ENCODE measurements around the gene POLD4. TPM values are rescaled to one million over a fixed set of nuclear protein-coding genes. Genes with fewer than 3 reads are reported as not detected.
A peak's percentile ranks its signal among the peaks of the same experiment; 100 is the strongest.

POLD4 gene
- total and polyA plus RNA-seq, 2 of the 13 experiments (the other 11 are each of a cell fraction or from before 2014, with no cell fraction given), result 10.5 to 27.4 TPM

- Histone ChIP-seq H3K79me2 (ENCODE audit: insufficient read depth, low read length) (no peaks in the 10 kb centered on the region), H3K36me3 (replicated peaks in 1 of 2; ENCODE audit: control insufficient read depth in 1 of 2, insufficient read depth in 2 of 2, low read length in 2 of 2) (no peaks in the 10 kb centered on the region), H3K9me3 (ENCODE audit: low read length) (no peaks in the 10 kb centered on the region), H3K4me1 (ENCODE audit: insufficient read depth, low read length) (peaks cover 39% of the 10 kb centered on the region), H3K4me3 (replicated peaks in 1 of 3; ENCODE audit: insufficient read depth in 1 of 3, low read depth in 2 of 3, low read length in 3 of 3) (no peak overlapping the region), H3K27ac (ENCODE audit: extremely low read length, insufficient read depth, low read length) (no peak overlapping the region), H2AFZ (ENCODE audit: low read length) (no peak overlapping the region), H3K27me3 (ENCODE audit: control insufficient read depth in 1 of 2, insufficient read depth in 2 of 2, low read length in 2 of 2) (peaks cover 3 to 25% of the 10 kb centered on the region in 2 experiments; a peak in 3 of 5 replicates), H4K20me1 (ENCODE audit: insufficient read depth, low read length) (no peaks in the 10 kb centered on the region), H3K9ac (ENCODE audit: insufficient read depth, low read depth, low read length) (no peak overlapping the region), H3K4me2 (ENCODE audit: low read depth, low read length) (no peak overlapping the region)
- no peak for DNase-seq (ENCODE audit: low spot score)
- WGBS (ENCODE audit: low lambda C conversion rate), result 68% methylated on average over 3 of the region's 6 CpGs
- intact Hi-C loops (cut with micrococcal nuclease; ENCODE audit: unreplicated experiment), result no loop called here
- ChIA-PET POLR2A (interaction anchor here (18.5 kb wide), 1 partner anchor 24 kb away, joined by 365 read pairs; the partner anchor contains the start of gene POLD4), CTCF (ENCODE audit: low intra/inter-chr PET ratio, low total read pairs) (no interaction called here)
- FAIRE-seq, result no peak
- no TSS peak for BruUV-seq (replicated peaks)
- in situ Hi-C loops (cut with HindIII; ENCODE audit: extremely low pct_ligation_motif_present, low pct_unique_long_range_greater_than_20kb), result no loop called here
- no peak for ATAC-seq
- 0 out of 2 replicates have a peak, but pooled peaks have one; percentile 6 for TF ChIP-seq FOSL2 (CRISPR knock-in tag; IDR thresholded peaks at IDR 0.05)
- TF ChIP-seq, protein P1, sequence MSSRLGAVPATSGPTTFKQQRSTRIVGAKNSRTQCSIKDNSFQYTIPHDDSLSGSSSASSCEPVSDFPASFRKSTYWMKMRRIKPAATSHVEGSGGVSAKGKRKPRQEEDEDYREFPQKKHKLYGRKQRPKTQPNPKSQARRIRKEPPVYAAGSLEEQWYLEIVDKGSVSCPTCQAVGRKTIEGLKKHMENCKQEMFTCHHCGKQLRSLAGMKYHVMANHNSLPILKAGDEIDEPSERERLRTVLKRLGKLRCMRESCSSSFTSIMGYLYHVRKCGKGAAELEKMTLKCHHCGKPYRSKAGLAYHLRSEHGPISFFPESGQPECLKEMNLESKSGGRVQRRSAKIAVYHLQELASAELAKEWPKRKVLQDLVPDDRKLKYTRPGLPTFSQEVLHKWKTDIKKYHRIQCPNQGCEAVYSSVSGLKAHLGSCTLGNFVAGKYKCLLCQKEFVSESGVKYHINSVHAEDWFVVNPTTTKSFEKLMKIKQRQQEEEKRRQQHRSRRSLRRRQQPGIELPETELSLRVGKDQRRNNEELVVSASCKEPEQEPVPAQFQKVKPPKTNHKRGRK (CRISPR knock-in tag; IDR thresholded peaks at IDR 0.05), result no peak
Observed at GRCh38 chr11:67376873-67377808, 23.8 kb upstream of the POLD4 start.

DNA sequence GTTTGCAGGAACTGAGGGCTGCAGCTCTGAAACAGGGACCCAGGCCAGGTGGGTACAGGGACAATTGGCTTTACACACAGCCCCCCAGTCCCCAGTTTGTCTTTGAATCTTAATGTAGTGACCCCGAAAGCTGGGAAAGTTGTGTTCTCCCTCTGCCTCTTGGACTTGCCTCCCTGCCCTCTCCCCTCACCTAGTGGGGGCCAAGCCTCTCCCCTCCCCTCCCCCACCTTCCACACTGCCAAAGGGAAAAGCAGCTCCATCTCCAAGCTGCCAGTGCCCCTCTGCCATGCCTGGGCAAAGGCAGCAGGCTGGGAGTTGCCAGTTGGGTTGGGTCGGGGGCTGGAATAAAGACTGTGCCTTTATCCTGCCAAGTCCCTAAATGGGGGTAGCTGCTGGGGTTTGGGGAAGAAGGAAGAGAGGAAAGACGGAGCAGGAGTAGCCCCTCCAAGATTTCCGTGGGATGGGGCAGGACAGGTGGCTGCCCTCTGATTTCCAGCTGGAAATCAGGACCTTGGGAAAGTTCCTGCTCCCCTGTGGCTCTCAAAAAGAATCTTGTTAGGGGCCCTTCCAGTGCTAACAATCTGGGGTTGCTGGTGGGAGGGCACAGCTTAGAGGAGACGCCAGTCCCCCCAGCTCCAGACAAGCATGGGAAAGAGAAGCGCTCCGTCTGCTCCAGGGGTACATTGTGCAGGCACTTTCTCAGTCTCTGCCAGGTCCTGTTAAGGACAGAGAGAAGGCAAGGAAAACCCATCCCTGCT, 22.9 kb upstream of the POLD4 start:
- no peak overlapping the region for H3K4me3 ChIP-seq (replicated peaks in 1 of 3; ENCODE audit: insufficient read depth in 1 of 3, low read depth in 2 of 3, low read length in 3 of 3)
- H4K20me1 ChIP-seq (ENCODE audit: insufficient read depth, low read length), result no peaks in the 10 kb centered on the region
- no peak overlapping the region for H3K9ac ChIP-seq (ENCODE audit: insufficient read depth, low read depth, low read length)
- H3K79me2 ChIP-seq (ENCODE audit: insufficient read depth, low read length), result no peaks in the 10 kb centered on the region
- DNase-seq (ENCODE audit: low spot score) (no peak), FAIRE-seq (no peak), ATAC-seq (no peak)
- H3K27ac ChIP-seq (ENCODE audit: extremely low read length, insufficient read depth, low read length), result no peak overlapping the region
- peaks cover 3 to 20% of the 10 kb centered on the region in 2 experiments; a peak in 3 of 5 replicates for H3K27me3 ChIP-seq (ENCODE audit: control insufficient read depth in 1 of 2, insufficient read depth in 2 of 2, low read length in 2 of 2)
- TF ChIP-seq ATF6 (CRISPR knock-in tag; conservative IDR thresholded peaks at IDR 0.05), result no peak
- TF ChIP-seq ZNF136 (CRISPR knock-in tag; IDR thresholded peaks at IDR 0.05; ENCODE audit: low read depth), result no peak
- TF ChIP-seq ZNF335 (CRISPR knock-in tag; IDR thresholded peaks at IDR 0.05), result no peak
- H3K4me1 ChIP-seq (ENCODE audit: insufficient read depth, low read length), result peaks cover 44% of the 10 kb centered on the region
- intact Hi-C loops (cut with micrococcal nuclease; ENCODE audit: unreplicated experiment) (no loop called here), in situ Hi-C loops (cut with HindIII; ENCODE audit: extremely low pct_ligation_motif_present, low pct_unique_long_range_greater_than_20kb) (no loop called here)
- no peak overlapping the region for H3K4me2 ChIP-seq (ENCODE audit: low read depth, low read length)
- H3K36me3 ChIP-seq (replicated peaks in 1 of 2; ENCODE audit: control insufficient read depth in 1 of 2, insufficient read depth in 2 of 2, low read length in 2 of 2), result no peaks in the 10 kb centered on the region
- no peaks in the 10 kb centered on the region for H3K9me3 ChIP-seq (ENCODE audit: low read length)
- CTCF ChIA-PET (ENCODE audit: low intra/inter-chr PET ratio, low total read pairs), result no interaction called here
- WGBS (ENCODE audit: low lambda C conversion rate), result 67% methylated on average over 4 of the region's 7 CpGs
- POLR2A ChIA-PET, result interaction anchor here (1.2 to 18.5 kb wide), 2 partner anchors 15 to 23 kb away, joined by 4 to 365 read pairs; partner anchors contain the start of genes POLD4 and RAD9A
- no peak overlapping the region for H2AFZ ChIP-seq (ENCODE audit: low read length)
- no TSS peak for BruUV-seq (replicated peaks)
